Bronchial epithelial cell (primary cell): ENCODE measurements around the gene CDC7. TPM values are rescaled to one million over a fixed set of nuclear protein-coding genes. Genes with fewer than 3 reads are reported as not detected.

ENCODE experiments used
- DNase-seq: peaks from one replicate; pipeline ENCODE4 v3.0.0-alpha.2; 2010; ENCODE audit warnings: low read depth
- FAIRE-seq: peaks from 2 replicates; lab custom pipeline; 2011; peaks lifted over from hg19 to GRCh38; lab: Jason Lieb, UNC
- H3K27me3 ChIP-seq: 2 replicates; pipeline ENCODE4 v1.5.1; 2011; ENCODE audit warnings: low read length; ENCODE audit not compliant: control insufficient read depth, insufficient read depth
- H3K36me3 ChIP-seq: 2 replicates; pipeline ENCODE4 v1.5.1; 2011; ENCODE audit warnings: low read length; ENCODE audit not compliant: control insufficient read depth, insufficient read depth
- H3K4me3 ChIP-seq: 2 replicates; pipeline ENCODE4 v1.5.1; 2011; ENCODE audit warnings: mild to moderate bottlenecking, low read depth, low read length, control low read depth
- total RNA-seq: library from RNA; depleted of rRNA; stranded (reverse); fragments of >200 nt; gene quantifications from 2 replicates; pipeline ENCODE4 v1.2.1, GENCODE V29; 2014
- TF ChIP-seq, protein P1 (sequence below): IDR thresholded peaks from 2 replicates; pipeline ENCODE4 v1.5.1; 2011; ENCODE audit warnings: mild to moderate bottlenecking, moderate library complexity, low read length, control low read depth, inconsistent platforms; ENCODE audit not compliant: insufficient read depth, severe bottlenecking

CDC7 gene
- total RNA-seq, 1 donor from 2014 or later, result 2.1 TPM

- H3K27me3 ChIP-seq, result no peaks in the 10 kb centered on the region
- no peaks in the 10 kb centered on the region for H3K36me3 ChIP-seq
- TF ChIP-seq, protein P1, sequence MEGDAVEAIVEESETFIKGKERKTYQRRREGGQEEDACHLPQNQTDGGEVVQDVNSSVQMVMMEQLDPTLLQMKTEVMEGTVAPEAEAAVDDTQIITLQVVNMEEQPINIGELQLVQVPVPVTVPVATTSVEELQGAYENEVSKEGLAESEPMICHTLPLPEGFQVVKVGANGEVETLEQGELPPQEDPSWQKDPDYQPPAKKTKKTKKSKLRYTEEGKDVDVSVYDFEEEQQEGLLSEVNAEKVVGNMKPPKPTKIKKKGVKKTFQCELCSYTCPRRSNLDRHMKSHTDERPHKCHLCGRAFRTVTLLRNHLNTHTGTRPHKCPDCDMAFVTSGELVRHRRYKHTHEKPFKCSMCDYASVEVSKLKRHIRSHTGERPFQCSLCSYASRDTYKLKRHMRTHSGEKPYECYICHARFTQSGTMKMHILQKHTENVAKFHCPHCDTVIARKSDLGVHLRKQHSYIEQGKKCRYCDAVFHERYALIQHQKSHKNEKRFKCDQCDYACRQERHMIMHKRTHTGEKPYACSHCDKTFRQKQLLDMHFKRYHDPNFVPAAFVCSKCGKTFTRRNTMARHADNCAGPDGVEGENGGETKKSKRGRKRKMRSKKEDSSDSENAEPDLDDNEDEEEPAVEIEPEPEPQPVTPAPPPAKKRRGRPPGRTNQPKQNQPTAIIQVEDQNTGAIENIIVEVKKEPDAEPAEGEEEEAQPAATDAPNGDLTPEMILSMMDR, result no peak
- no peak for DNase-seq
- no peak overlapping the region for H3K4me3 ChIP-seq
- no peak for FAIRE-seq
These were observed 45.6 kb downstream of the CDC7 start for GRCh38 chr1:91546301-91546581.

- H3K27me3 ChIP-seq, result no peaks in the 10 kb centered on the region
- H3K36me3 ChIP-seq, result no peaks in the 10 kb centered on the region
- H3K4me3 ChIP-seq, result no peak overlapping the region
- TF ChIP-seq, protein P1, result no peak
- DNase-seq, result no peak
- no peak for FAIRE-seq
These were observed 46.2 kb downstream of the CDC7 start for GRCh38 chr1:91546876-91547275.

DNA sequence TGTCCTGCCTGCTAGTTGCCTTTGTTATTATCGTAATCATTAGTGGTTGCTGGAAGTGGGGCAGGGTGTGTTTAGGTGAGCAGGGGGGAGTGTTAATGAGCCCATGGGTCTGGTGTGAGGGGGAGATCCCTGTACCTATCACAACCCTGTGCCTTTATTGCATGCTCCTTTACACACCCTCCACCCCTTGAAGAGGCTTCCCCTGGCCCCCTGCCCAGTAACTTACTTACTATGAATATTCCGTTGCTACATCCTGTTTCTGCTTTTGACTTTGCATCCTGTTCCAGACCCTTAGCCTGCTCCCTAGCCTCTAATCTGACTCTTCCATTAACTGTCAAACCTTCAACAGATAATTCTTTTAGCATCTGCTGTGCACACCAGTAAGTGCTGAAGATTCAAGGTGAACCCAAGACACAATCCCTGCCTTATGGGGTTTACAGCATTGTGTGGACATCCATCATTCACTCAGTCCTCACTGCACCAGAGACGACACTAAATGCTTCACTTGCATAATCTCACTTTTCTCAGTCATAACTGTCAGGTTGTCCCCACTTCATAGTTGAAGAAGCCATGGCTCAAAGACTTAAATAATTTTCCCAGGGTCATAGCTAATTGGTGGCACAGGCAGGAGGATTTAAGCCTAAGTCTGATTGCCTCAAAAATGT is 47.9 kb downstream of the CDC7 start:
- Histone ChIP-seq H3K4me3 (no peak overlapping the region), H3K36me3 (no peaks in the 10 kb centered on the region), H3K27me3 (no peaks in the 10 kb centered on the region)
- no peak for DNase-seq
- TF ChIP-seq, protein P1, result no peak
- no peak for FAIRE-seq

DNA sequence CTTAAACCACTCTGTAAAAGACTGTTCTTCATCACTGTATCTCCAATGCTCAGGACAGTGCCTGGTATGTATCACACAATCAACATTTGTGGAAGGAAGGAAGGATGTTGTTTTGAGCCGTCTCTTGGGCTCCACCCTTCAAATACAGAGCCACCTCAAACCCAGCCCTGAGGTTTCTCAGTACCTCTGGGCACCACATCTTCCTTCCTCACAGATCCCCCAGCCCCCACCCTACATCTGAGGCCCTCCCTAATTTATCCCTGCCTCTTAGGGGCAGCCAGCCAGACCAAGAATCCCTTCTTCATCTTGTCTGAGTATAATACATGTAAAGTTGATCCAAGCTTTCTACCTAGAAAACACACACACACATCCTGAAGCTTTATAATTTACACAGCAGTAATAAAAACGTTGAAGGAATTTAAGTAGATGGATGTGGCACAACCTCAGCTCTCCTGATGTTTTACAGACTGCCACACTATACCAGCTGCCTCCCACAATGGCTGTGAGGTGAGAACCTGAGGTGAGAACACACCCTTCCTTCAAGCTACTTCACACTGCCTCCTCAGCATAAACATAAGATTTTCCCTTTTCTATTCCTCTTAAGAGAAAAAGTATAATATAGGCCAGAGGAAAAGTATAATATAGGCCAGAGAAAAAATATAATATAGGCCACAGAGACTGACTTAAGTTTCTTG is 48.5 kb downstream of the CDC7 start:
- DNase-seq, result no peak
- Histone ChIP-seq H3K36me3 (no peaks in the 10 kb centered on the region), H3K27me3 (no peaks in the 10 kb centered on the region), H3K4me3 (no peak overlapping the region)
- TF ChIP-seq, protein P1, result no peak
- no peak for FAIRE-seq

DNA sequence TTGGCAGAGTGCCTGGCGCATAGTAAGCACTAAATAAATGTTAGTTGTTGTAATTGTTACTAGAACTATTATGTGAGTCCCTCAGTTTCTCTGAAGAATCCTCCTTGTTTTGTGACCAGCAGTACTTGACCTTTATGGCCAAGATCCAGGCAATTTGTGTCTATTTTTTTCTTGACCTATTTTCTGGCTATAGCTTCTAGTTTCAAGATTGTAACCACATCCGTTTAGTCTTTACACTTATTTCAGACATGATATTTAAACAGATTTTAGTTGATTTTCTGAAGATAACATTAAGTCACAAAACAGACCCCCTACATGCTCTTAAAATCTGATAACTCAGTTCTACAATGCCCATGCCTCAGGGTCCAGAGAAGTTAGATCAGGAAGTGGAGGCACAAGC is 50.3 kb downstream of the CDC7 start:
- TF ChIP-seq, protein P1, result no peak
- DNase-seq (no peak), FAIRE-seq (no peak)
- H3K36me3 ChIP-seq, result no peaks in the 10 kb centered on the region
- no peaks in the 10 kb centered on the region for H3K27me3 ChIP-seq
- no peak overlapping the region for H3K4me3 ChIP-seq
